WTC11 (cell line): ENCODE results near the gene PFN1.

Experiments used
- TEAD4 ChIP-seq: sonication (generic); formaldehyde crosslinking; IDR thresholded peaks from 2 replicates; pipeline ENCODE4 v1.8.0; 2022; ENCODE audit warnings: mild to moderate bottlenecking, missing genetic modification reagents
- TF ChIP-seq, protein P1 (sequence below): sonication (generic); formaldehyde crosslinking; IDR thresholded peaks from 2 replicates; pipeline ENCODE4 v1.8.0; 2022; ENCODE audit warnings: mild to moderate bottlenecking, missing genetic modification reagents
- TF ChIP-seq, protein P2 (sequence below): fragments of 200-600 bp; IDR thresholded peaks from 2 replicates; pipeline ENCODE4 v1.8.0; 2022; ENCODE audit warnings: antibody characterized with exemption

GRCh38 chr17:4980644-4981216 is 32.4 kb upstream of the PFN1 start:
- TF ChIP-seq, protein P1, sequence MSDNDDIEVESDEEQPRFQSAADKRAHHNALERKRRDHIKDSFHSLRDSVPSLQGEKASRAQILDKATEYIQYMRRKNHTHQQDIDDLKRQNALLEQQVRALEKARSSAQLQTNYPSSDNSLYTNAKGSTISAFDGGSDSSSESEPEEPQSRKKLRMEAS (CRISPR knock-in tag): no peak
- TF ChIP-seq, protein P2, sequence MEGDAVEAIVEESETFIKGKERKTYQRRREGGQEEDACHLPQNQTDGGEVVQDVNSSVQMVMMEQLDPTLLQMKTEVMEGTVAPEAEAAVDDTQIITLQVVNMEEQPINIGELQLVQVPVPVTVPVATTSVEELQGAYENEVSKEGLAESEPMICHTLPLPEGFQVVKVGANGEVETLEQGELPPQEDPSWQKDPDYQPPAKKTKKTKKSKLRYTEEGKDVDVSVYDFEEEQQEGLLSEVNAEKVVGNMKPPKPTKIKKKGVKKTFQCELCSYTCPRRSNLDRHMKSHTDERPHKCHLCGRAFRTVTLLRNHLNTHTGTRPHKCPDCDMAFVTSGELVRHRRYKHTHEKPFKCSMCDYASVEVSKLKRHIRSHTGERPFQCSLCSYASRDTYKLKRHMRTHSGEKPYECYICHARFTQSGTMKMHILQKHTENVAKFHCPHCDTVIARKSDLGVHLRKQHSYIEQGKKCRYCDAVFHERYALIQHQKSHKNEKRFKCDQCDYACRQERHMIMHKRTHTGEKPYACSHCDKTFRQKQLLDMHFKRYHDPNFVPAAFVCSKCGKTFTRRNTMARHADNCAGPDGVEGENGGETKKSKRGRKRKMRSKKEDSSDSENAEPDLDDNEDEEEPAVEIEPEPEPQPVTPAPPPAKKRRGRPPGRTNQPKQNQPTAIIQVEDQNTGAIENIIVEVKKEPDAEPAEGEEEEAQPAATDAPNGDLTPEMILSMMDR: peak; percentile 78
- no peak for TF ChIP-seq TEAD4
